ENCODE data around the gene USP13.
"Not testable (repeated sequence)": the region's sequence is repeated elsewhere in the genome, so short reads cannot be mapped to it uniquely, and the experiment has no call there.

The USP13 gene

GRCh38 chr3:179652447-179653095 lies at the start of gene USP13:
Gene USP13 (plus strand): TSS chr3:179653040. CDS start chr3:179653226, 186 bp downstream.
- DNase-seq (ENCODE audit: low read depth in 3 of 3, low spot score in 1 of 3), result peak in 2 of 3 donors; percentile 18 to 42

DNA sequence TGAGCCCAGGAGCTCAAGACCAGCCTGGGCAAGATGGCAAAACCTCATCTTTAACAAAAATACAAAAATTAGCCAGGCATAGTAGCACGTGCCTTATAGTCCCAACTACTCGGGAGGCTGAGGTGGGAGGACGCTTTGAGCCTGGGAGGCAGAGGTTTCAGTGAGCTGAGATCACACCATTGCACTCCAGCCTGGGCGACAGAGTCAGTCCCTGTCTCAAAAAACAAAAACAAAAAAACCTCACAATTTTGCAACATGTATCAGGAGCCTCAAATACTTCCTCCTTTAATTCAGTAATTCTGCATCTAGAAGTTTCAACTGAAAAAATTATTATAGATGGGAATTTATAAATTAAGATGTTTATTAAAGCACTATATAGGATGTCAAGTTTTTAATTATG lies 49.5 kb upstream of the USP13 start:
- DNase-seq (ENCODE audit: low read depth in 3 of 3, low spot score in 1 of 3), result no peak

DNA sequence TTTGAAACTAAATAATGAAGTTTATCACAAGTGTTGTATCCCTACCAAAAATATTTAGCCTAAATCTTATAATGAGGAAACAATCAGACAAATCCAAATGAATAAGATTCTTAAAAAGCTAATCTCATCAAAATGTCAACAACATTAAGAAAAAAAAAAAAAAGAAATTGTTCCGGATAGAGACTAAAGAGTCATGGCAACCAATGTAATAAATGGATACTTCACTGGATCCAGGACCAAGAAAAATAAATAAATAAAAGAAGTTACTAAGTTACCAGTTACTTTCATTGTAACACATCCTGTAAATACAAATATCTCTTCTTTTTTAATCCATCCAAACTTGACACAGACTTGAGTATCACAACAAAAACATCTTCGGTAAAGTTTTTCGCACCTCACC lies 49.0 kb upstream of the USP13 start:
- no peak for DNase-seq (ENCODE audit: low read depth in 3 of 3, low spot score in 1 of 3)

GRCh38 chr3:179604321-179605078 lies 48.3 kb upstream of the USP13 start, which contains the start of the genes MRPL47 and NDUFB5:
Gene MRPL47 (minus strand): TSS chr3:179604638. CDS start chr3:179604624, 14 bp downstream.
Gene NDUFB5 (plus strand): TSS chr3:179604794. CDS start chr3:179604816, 22 bp downstream.
- DNase-seq (ENCODE audit: low read depth in 3 of 3, low spot score in 1 of 3), result peak; percentile 69 to 81 (median 73)

- no peak for DNase-seq (ENCODE audit: low read depth in 3 of 3, low spot score in 1 of 3)
Observed at GRCh38 chr3:179606534-179607085, 46.2 kb upstream of the USP13 start.

DNA sequence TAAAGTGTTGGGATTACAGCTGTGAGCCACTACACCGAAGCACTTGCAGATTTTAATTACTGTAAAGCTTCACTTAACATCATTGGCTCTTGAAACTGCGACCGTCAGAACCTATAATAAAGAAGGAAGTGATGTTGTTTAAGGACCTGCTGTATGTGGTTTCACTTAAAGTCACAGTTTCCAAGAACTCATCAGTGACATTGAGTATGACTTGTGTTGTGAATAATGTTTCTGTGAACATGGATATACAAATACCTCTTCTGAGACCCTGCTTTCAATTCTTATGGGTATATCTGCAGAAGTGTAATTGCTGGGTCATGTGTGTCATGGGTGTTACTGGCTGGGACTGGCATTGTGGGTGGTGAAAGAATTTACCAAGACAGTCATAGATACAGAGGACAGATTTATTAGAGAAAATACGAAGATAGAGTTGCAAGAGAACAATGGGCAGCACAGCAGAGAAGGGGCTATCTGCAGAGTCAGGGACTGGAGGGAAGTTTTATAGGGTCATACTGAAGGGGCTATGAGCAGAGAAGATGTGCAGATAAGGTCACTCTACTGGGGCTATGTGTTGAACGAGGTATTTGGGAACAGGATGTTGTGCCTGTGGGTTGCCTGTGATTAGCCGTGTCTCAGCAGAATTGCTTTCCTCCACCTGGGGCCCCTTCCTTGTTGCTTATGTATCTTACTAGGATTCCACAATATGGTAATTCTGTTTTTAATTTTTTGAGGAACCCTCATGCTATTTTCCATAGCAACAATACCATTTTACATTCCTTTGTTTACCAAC lies 43.7 kb upstream of the USP13 start:
- no peak for DNase-seq (ENCODE audit: low read depth in 3 of 3, low spot score in 1 of 3)

GRCh38 chr3:179610066-179610465 lies 42.8 kb upstream of the USP13 start:
- no peak for DNase-seq (ENCODE audit: low read depth in 3 of 3, low spot score in 1 of 3)

DNA sequence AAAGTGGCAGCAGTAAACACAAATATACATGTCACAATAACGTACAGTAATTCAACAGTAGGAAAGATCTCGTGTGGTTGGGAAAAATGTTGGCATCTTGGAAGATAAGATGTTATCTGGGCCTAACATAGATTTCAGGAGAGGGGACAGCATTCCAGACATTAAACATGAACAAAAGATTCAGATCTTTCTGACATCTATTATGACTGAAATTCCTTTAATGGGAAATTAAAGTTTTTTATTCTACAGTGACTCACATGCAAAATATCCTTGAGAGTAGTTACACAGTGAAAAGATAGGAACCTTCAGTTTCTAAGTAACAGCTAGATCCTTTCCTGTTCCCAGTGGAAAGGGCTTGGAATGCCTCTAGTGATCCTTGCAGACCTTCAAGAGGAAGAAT lies 39.0 kb upstream of the USP13 start:
- DNase-seq (ENCODE audit: low read depth in 3 of 3, low spot score in 1 of 3), result no peak

- no peak for DNase-seq (ENCODE audit: low read depth in 3 of 3, low spot score in 1 of 3)
Observed at GRCh38 chr3:179615458-179616173, 37.2 kb upstream of the USP13 start.

GRCh38 chr3:179622023-179622422 lies 30.8 kb upstream of the USP13 start:
- no peak for DNase-seq (ENCODE audit: low read depth in 3 of 3, low spot score in 1 of 3)

DNA sequence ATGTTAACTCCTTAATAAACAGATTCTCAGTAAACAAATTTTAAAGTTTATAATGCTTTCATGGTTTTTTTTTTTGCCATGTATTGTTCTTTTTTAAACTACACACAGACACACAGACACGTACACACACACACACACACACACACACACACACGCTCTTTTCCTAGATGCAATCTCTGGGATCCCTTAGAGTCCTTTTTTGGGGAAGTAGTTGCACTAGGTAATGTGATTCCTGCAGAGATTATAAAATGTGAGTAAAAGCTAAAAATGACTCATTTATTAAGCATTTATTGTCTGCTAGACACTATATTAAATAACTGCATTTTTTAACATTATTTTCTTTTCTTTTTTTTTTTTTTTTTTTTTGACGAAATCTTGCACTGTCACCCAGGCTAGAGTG lies 28.4 kb upstream of the USP13 start:
- DNase-seq (ENCODE audit: low read depth in 3 of 3, low spot score in 1 of 3), result no peak

- no peak for DNase-seq (ENCODE audit: low read depth in 3 of 3, low spot score in 1 of 3)
Observed at GRCh38 chr3:179630753-179631451, 21.9 kb upstream of the USP13 start.

DNA sequence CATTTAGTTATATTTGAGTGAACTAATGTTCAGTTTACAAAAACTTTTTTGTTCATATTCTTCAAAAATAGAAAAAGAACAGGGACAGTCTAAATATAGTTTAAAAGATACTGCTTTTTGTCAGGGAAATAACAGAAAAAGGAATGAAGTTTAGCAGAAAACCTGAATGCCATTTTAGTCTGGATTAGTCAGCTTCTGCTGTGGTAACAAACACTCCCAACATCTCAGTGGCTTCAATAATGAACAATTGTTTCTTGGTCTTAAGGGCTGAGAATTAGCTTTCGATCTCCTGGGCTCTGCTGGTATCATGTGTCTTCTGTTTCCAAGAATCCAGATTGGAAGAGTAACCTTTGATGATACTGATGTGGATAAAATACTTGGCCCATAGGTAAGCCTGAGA lies 12.4 kb upstream of the USP13 start:
- DNase-seq (ENCODE audit: low read depth in 3 of 3, low spot score in 1 of 3), result no peak

GRCh38 chr3:179642871-179643270 lies 10.0 kb upstream of the USP13 start:
- no peak for DNase-seq (ENCODE audit: low read depth in 3 of 3, low spot score in 1 of 3)

- DNase-seq (ENCODE audit: low read depth in 3 of 3, low spot score in 1 of 3), result not testable (repeated sequence)
Observed at GRCh38 chr3:179643837-179644236, 9.0 kb upstream of the USP13 start.

- DNase-seq (ENCODE audit: low read depth in 3 of 3, low spot score in 1 of 3), result no peak
Observed at GRCh38 chr3:179646177-179646576, 6.7 kb upstream of the USP13 start.

DNA sequence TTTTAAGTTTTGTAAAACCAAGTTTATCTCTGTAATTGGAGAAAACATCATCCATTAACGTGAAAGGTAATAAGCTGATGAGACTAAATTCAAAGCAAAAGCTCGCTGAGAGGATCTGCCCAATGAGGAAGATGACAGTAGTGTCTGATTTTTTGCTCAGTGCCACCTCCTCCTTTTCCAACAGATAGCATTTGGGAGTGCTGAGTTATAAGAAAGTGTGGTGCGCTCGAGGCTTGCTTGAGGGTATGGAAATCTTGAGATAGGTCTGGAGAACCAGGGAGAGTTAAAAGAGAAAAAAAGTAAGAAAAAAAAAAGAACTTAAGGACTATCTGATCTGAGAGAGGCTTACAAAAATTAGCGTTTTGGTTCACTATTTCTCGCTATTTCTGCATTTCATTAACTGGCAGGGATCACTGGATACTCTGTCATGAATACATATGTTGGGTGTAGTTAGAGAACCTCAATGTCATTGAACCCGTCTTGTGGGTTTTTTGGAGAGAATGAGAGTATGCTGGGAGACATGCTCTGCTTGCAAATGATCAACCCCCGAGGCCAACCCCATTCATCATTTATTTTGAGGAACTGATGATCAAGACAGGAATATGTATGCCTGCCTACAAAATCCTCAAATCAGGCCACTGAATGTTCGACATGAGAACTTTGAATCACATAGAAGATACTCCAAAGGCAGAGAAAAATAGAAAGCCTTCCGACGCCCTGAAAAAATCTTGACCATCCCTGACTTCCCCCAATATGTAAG lies 973 bp upstream of the USP13 start:
- no peak for DNase-seq (ENCODE audit: low read depth in 3 of 3, low spot score in 1 of 3)

GRCh38 chr3:179653096-179653797 lies 407 bp downstream of the USP13 start:
- DNase-seq (ENCODE audit: low read depth in 3 of 3, low spot score in 1 of 3), result peak in 2 of 3 donors; percentile 29 to 54

DNA sequence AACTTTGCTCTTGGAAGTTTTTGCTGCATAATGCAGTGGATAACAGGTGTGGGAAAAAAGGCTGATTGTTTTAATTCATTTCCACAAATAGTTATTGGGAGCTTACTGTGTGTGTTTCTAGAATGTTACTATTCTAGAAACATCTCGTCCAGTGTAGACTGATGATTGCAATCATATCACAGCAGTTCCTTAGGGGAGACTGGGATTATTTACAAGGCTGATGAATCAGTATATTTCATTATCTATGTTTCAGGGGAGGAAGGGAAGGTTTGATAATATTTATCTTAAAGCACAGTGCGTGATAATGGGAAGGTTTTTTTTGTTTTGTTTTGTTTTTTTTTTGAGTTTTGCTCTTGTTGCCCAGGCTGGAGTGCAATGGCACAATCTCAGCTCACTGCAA lies 2.4 kb downstream of the USP13 start:
- no peak for DNase-seq (ENCODE audit: low read depth in 3 of 3, low spot score in 1 of 3)

Measured in stimulated activated CD4-positive, alpha-beta T cell treated with anti-CD3 and anti-CD28 coated beads, TNF-alpha, amount 100 ng/mL, for 1 hour (primary cell).